H9 (cell line): Measurements from ENCODE around the gene SYT7. TPM values are rescaled to one million over a fixed set of nuclear protein-coding genes. Genes with fewer than 3 reads are reported as not detected.

Experiments used
- DNase-seq: peaks from one replicate; pipeline ENCODE4 v3.0.0-alpha.2; 2017
- H2AFZ ChIP-seq: one replicate; pipeline ENCODE4 v1.6.1; 2013; ENCODE audit warnings: mild to moderate bottlenecking, low read length, control low read depth, moderate library complexity
- H2AK5ac ChIP-seq: 2 replicates; pipeline ENCODE4 v1.6.1; 2013; ENCODE audit warnings: low read length, control low read depth, mixed read lengths; ENCODE audit not compliant: insufficient read length
- H2BK120ac ChIP-seq: one replicate; pipeline ENCODE4 v1.6.1; 2013; ENCODE audit warnings: low read depth, mild to moderate bottlenecking, low read length, control low read depth, inconsistent platforms; ENCODE audit not compliant: poor library complexity, severe bottlenecking
- H2BK12ac ChIP-seq: 2 replicates; pipeline ENCODE4 v1.6.1; 2013; ENCODE audit warnings: low read length, control low read depth, mixed read lengths, low read depth; ENCODE audit not compliant: insufficient read length
- H2BK15ac ChIP-seq: 2 replicates; pipeline ENCODE4 v1.6.1; 2013; ENCODE audit warnings: low read depth, low read length, control low read depth
- H2BK20ac ChIP-seq: one replicate; pipeline ENCODE4 v1.6.1; 2013; ENCODE audit warnings: low read depth, mild to moderate bottlenecking, low read length, control low read depth, inconsistent platforms; ENCODE audit not compliant: poor library complexity, severe bottlenecking
- H2BK5ac ChIP-seq: 2 replicates; pipeline ENCODE4 v1.6.1; 2013; ENCODE audit warnings: low read length, control low read depth, mixed read lengths; ENCODE audit not compliant: insufficient read length
- H3K14ac ChIP-seq: 2 replicates; pipeline ENCODE4 v1.6.1; 2013; ENCODE audit warnings: low read length, control low read depth; ENCODE audit not compliant: insufficient read depth
- H3K18ac ChIP-seq: 2 replicates; pipeline ENCODE4 v1.6.1; 2013; ENCODE audit warnings: low read depth, mild to moderate bottlenecking, mixed read lengths, low read length, control low read depth; ENCODE audit not compliant: insufficient read length
- H3K23ac ChIP-seq: 2 replicates; pipeline ENCODE4 v1.6.1; 2013; ENCODE audit warnings: low read length, control low read depth, mixed read lengths, low read depth; ENCODE audit not compliant: insufficient read length
- H3K23me2 ChIP-seq: 2 replicates; pipeline ENCODE4 v1.6.1; 2013; ENCODE audit warnings: low read depth, mild to moderate bottlenecking, mixed read lengths, low read length, control low read depth; ENCODE audit not compliant: insufficient read length, poor library complexity, severe bottlenecking
- H3K27ac ChIP-seq: 2 replicates; pipeline ENCODE4 v1.5.1; 2013; ENCODE audit warnings: low read length, control low read depth, mixed read lengths, low read depth; ENCODE audit not compliant: insufficient read length
- H3K27me3 ChIP-seq: 2 replicates; pipeline ENCODE4 v1.6.1; 2013; ENCODE audit warnings: low read length, control low read depth, inconsistent platforms; ENCODE audit not compliant: insufficient read depth
- H3K4ac ChIP-seq: 2 replicates; pipeline ENCODE4 v1.6.1; 2013; ENCODE audit warnings: low read depth, mild to moderate bottlenecking, control low read depth, inconsistent platforms, low read length, moderate library complexity
- H3K4me1 ChIP-seq: 2 replicates; pipeline ENCODE4 v1.6.1; 2013; ENCODE audit warnings: low read length, control low read depth, inconsistent platforms; ENCODE audit not compliant: insufficient read depth
- H3K4me2 ChIP-seq: 2 replicates; pipeline ENCODE4 v1.6.1; 2013; ENCODE audit warnings: low read length, control low read depth, mixed read lengths; ENCODE audit not compliant: insufficient read length, insufficient read depth
- H3K56ac ChIP-seq: 2 replicates; pipeline ENCODE4 v1.6.1; 2013; ENCODE audit warnings: low read depth, mild to moderate bottlenecking, mixed read lengths, low read length, control low read depth; ENCODE audit not compliant: insufficient read length
- H3K79me1 ChIP-seq: 2 replicates; pipeline ENCODE4 v1.6.1; 2013; ENCODE audit warnings: low read depth, mild to moderate bottlenecking, moderate library complexity, low read length, control low read depth, inconsistent platforms; ENCODE audit not compliant: insufficient read depth, poor library complexity, severe bottlenecking
- H3K79me2 ChIP-seq: 2 replicates; pipeline ENCODE4 v1.6.1; 2013; ENCODE audit warnings: low read length, control low read depth, inconsistent platforms; ENCODE audit not compliant: insufficient read depth
- H3K9ac ChIP-seq: 2 replicates; pipeline ENCODE4 v1.6.1; 2013; ENCODE audit warnings: low read length, control low read depth, mixed read lengths; ENCODE audit not compliant: insufficient read length; ENCODE audit errors: extremely low read depth
- H3K9me3 ChIP-seq: one replicate; pipeline ENCODE4 v1.6.1; 2013; ENCODE audit warnings: low read depth, low read length, inconsistent platforms; ENCODE audit not compliant: control insufficient read depth
- H3T11ph ChIP-seq: one replicate; pipeline ENCODE4 v1.6.1; 2013; ENCODE audit warnings: mild to moderate bottlenecking, low read length, control low read depth, inconsistent platforms
- H4K20me1 ChIP-seq: one replicate; pipeline ENCODE4 v1.6.1; 2013; ENCODE audit not compliant: control insufficient read depth, insufficient read length, insufficient read depth
- H4K5ac ChIP-seq: 2 replicates; pipeline ENCODE4 v1.6.1; 2013; ENCODE audit warnings: low read depth, mild to moderate bottlenecking, mixed read lengths, low read length, control low read depth; ENCODE audit not compliant: insufficient read length
- H4K8ac ChIP-seq: replicated peaks from 2 replicates; pipeline ENCODE4 v1.6.1; 2013; ENCODE audit warnings: low read length, control low read depth, mixed read lengths, low read depth; ENCODE audit not compliant: insufficient read length
- H4K91ac ChIP-seq: 2 replicates; pipeline ENCODE4 v1.6.1; 2013; ENCODE audit warnings: low read depth, mild to moderate bottlenecking, moderate library complexity, mixed read lengths, low read length, control low read depth; ENCODE audit not compliant: insufficient read length
- H3K27ac Mint-ChIP-seq, 3 experiments: 2 replicates in 2 of 3; 3 replicates in 1 of 3; pipeline ENCODE4 v1.8.0; 2020 to 2021; ENCODE audit warnings: mixed read lengths in 3 of 3, mild to moderate bottlenecking in 1 of 3, moderate library complexity in 1 of 3
- H3K27me3 Mint-ChIP-seq: 2 replicates; pipeline ENCODE4 v1.8.0; 2021; ENCODE audit warnings: low read depth, mild to moderate bottlenecking, moderate library complexity, mixed read lengths
- H3K36me3 Mint-ChIP-seq, 3 experiments: 2 replicates in 2 of 3; 3 replicates in 1 of 3; pipeline ENCODE4 v1.8.0; 2020 to 2021; ENCODE audit warnings: low read depth in 3 of 3, mixed read lengths in 3 of 3; ENCODE audit not compliant: insufficient read depth in 1 of 3
- H3K4me1 Mint-ChIP-seq, 2 experiments: 2 replicates each; pipeline ENCODE4 v1.8.0; 2020; ENCODE audit warnings: mixed read lengths in 2 of 2
- H3K4me3 Mint-ChIP-seq, 2 experiments: 2 replicates in 1 of 2; 3 replicates in 1 of 2; pipeline ENCODE4 v1.8.0; 2020 to 2021; ENCODE audit warnings: mild to moderate bottlenecking in 2 of 2, mixed read lengths in 2 of 2, moderate library complexity in 1 of 2
- H3K9me3 Mint-ChIP-seq, 2 experiments: 2 replicates in 1 of 2; 3 replicates in 1 of 2; pipeline ENCODE4 v1.8.0; 2020; ENCODE audit warnings: mild to moderate bottlenecking in 2 of 2, mixed read lengths in 2 of 2, moderate library complexity in 1 of 2
- WGBS: extraction: QIAGEN DNeasy Blood & Tissue Kit; methylation state at CpG from one replicate; pipeline ENCODE4 v1.1.7; 2013; ENCODE audit warnings: missing lambda C conversion rate, low lambda C conversion rate, mixed read lengths; ENCODE audit not compliant: insufficient read length; ENCODE audit errors: extremely low coverage; 5-methylcytosine and 5-hydroxymethylcytosine counted together
- total RNA-seq: library from RNA; stranded (reverse); gene quantifications from 2 replicates; pipeline ENCODE4 v1.2.1, GENCODE V29; 2021
- TF ChIP-seq, protein P1 (sequence below): fragments of 200-600 bp; sonication (generic); conservative IDR thresholded peaks from 3 replicates; pipeline ENCODE4 v1.8.0; 2021; ENCODE audit warnings: antibody characterized with exemption, mild to moderate bottlenecking

Gene SYT7
- total RNA-seq, 1 experiment from 2014 or later: 8.8 TPM

DNA sequence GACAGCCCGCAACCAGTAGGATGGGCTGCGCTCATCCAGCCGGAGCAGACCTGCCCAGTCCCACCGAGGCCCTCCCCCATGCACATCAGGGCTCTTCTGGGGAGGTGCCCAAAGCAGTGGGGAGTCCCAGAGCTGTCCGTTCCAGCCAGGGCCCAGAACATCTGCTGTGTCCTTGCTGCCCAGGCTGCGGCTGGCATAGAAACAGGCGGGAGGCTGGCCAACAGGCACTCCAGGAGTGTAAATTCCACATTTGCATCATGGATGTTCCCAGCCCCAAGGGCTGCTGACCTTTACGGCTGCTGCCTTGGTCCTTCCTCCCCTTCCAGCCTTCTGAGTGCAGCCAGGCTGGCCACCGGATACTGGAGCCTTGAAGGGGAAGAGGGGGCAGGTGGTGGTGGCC is 30.0 kb upstream of the SYT7 start:
- H4K5ac ChIP-seq: no peak overlapping the region
- no peak overlapping the region for H4K91ac ChIP-seq
- peaks cover 6% of the 10 kb centered on the region for H3K27me3 Mint-ChIP-seq
- H3K18ac ChIP-seq: no peak overlapping the region
- H2BK12ac ChIP-seq: no peak overlapping the region
- H2AFZ ChIP-seq: no peak overlapping the region
- no peaks in the 10 kb centered on the region for H3K79me2 ChIP-seq
- no peak overlapping the region for H2BK120ac ChIP-seq
- no peak overlapping the region for H3K4ac ChIP-seq
- H3K79me1 ChIP-seq: no peaks in the 10 kb centered on the region
- H2BK15ac ChIP-seq: no peak overlapping the region
- H3K36me3 Mint-ChIP-seq: peaks cover 0 to 5% (median 0%) of the 10 kb centered on the region in 3 experiments; a peak in 1 of 7 replicates
- H4K20me1 ChIP-seq: no peaks in the 10 kb centered on the region
- no CpG with 5 or more reads among the region's 9 CpGs for WGBS
- H2BK5ac ChIP-seq: no peak overlapping the region
- peaks cover 2% of the 10 kb centered on the region; the same call in 1 of the 2 replicates for H3K4me1 ChIP-seq
- TF ChIP-seq, protein P1, sequence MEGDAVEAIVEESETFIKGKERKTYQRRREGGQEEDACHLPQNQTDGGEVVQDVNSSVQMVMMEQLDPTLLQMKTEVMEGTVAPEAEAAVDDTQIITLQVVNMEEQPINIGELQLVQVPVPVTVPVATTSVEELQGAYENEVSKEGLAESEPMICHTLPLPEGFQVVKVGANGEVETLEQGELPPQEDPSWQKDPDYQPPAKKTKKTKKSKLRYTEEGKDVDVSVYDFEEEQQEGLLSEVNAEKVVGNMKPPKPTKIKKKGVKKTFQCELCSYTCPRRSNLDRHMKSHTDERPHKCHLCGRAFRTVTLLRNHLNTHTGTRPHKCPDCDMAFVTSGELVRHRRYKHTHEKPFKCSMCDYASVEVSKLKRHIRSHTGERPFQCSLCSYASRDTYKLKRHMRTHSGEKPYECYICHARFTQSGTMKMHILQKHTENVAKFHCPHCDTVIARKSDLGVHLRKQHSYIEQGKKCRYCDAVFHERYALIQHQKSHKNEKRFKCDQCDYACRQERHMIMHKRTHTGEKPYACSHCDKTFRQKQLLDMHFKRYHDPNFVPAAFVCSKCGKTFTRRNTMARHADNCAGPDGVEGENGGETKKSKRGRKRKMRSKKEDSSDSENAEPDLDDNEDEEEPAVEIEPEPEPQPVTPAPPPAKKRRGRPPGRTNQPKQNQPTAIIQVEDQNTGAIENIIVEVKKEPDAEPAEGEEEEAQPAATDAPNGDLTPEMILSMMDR: no peak
- H3K23ac ChIP-seq: no peak overlapping the region
- H3K27ac Mint-ChIP-seq: no peak overlapping the region
- H3K9me3 ChIP-seq: no peaks in the 10 kb centered on the region
- H3K23me2 ChIP-seq: no peaks in the 10 kb centered on the region
- no peak overlapping the region for H3K4me3 Mint-ChIP-seq
- H2BK20ac ChIP-seq: no peak overlapping the region
- H4K8ac ChIP-seq: no peak overlapping the region
- no peak overlapping the region for H3K56ac ChIP-seq
- no peak overlapping the region for H3T11ph ChIP-seq
- H3K14ac ChIP-seq: no peak overlapping the region
- no peak overlapping the region for H3K4me2 ChIP-seq
- DNase-seq: no peak
- H3K27me3 ChIP-seq: no peaks in the 10 kb centered on the region
- peaks cover 20 to 23% of the 10 kb centered on the region in 2 experiments for H3K4me1 Mint-ChIP-seq
- H3K9me3 Mint-ChIP-seq: no peaks in the 10 kb centered on the region; a peak in 1 of 5 replicates
- no peak overlapping the region for H3K9ac ChIP-seq
- no peak overlapping the region for H2AK5ac ChIP-seq
- no peak overlapping the region for H3K27ac ChIP-seq
